Activated naive CD8-positive, alpha-beta T cell treated with anti-CD3 and anti-CD28 coated beads for 36 hours (primary cell): ENCODE data around the gene C6orf47. TPM values are rescaled to one million over a fixed set of nuclear protein-coding genes. Genes with fewer than 3 reads are reported as not detected.

Source experiments
- DNase-seq: peaks from one replicate; pipeline ENCODE4 v3.0.0; 2021
- H3K27ac Mint-ChIP-seq: one replicate; pipeline ENCODE4 v1.8.0; 2022; ENCODE audit warnings: mild to moderate bottlenecking, moderate library complexity, mixed read lengths
- H3K27me3 Mint-ChIP-seq: one replicate; pipeline ENCODE4 v1.8.0; 2022; ENCODE audit warnings: mild to moderate bottlenecking, mixed read lengths
- H3K36me3 Mint-ChIP-seq: one replicate; pipeline ENCODE4 v1.8.0; 2021; ENCODE audit warnings: mild to moderate bottlenecking, mixed read lengths
- H3K4me1 Mint-ChIP-seq: one replicate; pipeline ENCODE4 v1.8.0; 2021; ENCODE audit warnings: mixed read lengths
- H3K4me3 Mint-ChIP-seq: one replicate; pipeline ENCODE4 v1.8.0; 2022; ENCODE audit warnings: mild to moderate bottlenecking, moderate library complexity, mixed read lengths
- H3K9me3 Mint-ChIP-seq: one replicate; pipeline ENCODE4 v1.8.0; 2022; ENCODE audit warnings: mixed read lengths
- total RNA-seq, 2 experiments: library from RNA; stranded (reverse); gene quantifications; one replicate each; pipeline ENCODE4 v1.2.3, GENCODE V29; 2021

Gene C6orf47
- total RNA-seq, 2 experiments from 2014 or later: 10.8 to 11.1 TPM

DNA sequence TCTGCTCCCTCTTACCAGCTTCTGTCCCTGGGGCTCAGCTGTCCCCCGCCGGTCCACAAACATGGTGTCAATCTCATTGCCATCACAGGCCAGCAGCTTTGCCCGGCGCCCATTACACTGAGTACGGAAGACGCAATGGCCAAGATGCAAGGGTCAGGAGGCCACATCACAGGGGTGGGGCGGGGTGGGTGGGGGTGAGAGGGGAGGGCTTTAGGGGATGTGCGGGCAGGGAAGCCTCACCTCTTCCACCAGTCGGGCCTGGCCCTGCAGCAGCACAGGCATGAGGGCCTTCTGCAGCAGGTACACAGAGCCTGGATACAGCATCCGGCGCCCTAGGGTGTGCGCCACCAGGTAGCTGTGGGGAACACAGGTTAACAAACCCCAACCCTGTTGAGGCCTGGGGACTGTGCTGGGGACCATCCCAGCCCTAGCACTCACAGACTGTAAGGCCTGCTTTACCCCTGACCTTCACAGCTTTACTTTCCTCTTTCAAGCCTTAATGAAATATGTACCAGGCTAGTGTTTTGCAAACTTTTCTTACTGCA lies 31.1 kb upstream of the C6orf47 start:
- Mint-ChIP-seq H3K27ac (no peak overlapping the region), H3K27me3 (no peaks in the 10 kb centered on the region), H3K4me3 (no peak overlapping the region), H3K36me3 (peaks cover 7% of the 10 kb centered on the region), H3K9me3 (no peaks in the 10 kb centered on the region), H3K4me1 (peaks cover 2% of the 10 kb centered on the region)
- no peak for DNase-seq

DNA sequence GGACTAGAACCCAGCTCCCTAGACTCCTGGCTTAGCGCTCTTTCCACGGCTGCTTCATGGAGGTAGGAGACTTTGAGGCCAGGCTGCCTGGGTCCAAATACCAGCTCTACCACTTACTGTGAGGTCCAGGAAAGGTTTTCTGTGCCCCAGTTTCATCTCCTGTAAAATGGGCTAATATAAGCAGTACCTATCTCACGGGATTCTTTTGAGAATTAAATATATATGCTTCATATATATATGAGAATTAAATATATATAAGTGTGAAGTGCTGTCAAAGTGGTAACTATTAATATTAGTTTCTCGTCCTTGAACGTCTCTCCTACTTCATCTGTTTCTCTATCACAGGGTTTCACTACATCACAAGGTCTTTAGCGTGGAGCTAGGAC lies 30.5 kb upstream of the C6orf47 start:
- no peak for DNase-seq
- Mint-ChIP-seq H3K36me3 (peaks cover 7% of the 10 kb centered on the region), H3K4me3 (no peak overlapping the region), H3K9me3 (no peaks in the 10 kb centered on the region), H3K27me3 (no peaks in the 10 kb centered on the region), H3K27ac (no peak overlapping the region), H3K4me1 (peaks cover 2% of the 10 kb centered on the region)

DNA sequence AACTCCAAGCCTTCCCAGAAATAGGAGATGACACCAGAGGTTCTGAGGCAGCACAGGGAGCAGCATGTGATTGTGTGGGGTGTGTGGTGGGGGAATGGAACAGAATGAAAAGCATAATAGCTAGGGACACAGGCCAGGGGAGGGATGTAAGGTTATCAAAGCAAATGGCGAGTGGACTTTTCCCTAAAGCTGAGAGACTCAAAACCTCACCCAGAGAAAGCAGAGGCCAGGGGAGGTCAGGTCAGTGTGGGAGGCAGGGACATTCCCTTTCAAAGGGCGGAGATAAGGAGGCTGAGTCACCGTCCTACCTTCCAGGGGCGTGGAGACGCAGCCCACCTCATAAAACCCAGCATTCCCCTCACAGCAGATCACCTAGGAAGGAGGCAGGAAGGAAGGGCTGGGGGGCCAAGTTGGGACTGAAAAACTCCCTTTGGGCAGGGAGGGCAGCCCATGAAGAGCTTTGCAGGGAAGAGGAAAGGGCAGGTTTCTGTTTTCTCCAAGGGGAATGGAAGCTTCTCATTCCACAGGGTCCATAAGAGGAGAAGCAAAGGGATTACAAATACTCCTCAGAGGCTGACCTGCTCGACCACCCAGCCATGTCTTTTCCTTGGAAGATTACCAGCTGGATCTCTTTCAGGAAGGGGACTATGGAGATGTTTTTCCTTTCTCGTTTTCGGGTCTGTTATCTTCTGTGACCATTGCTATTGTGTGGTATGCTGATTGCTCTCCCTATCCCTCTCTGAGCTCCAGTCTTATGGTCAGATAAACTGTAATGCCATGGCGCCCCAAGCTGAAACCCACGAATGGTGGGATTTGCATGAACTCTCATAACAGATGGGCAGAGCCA lies 29.9 kb upstream of the C6orf47 start:
- Mint-ChIP-seq H3K36me3 (peaks cover 11% of the 10 kb centered on the region), H3K9me3 (no peaks in the 10 kb centered on the region), H3K27me3 (no peaks in the 10 kb centered on the region), H3K4me1 (peaks cover 2% of the 10 kb centered on the region), H3K27ac (peak overlapping the region; percentile 40), H3K4me3 (no peak overlapping the region)
- DNase-seq: no peak

- H3K36me3 Mint-ChIP-seq: peaks cover 11% of the 10 kb centered on the region
- no peak for DNase-seq
- H3K27me3 Mint-ChIP-seq: no peaks in the 10 kb centered on the region
- H3K9me3 Mint-ChIP-seq: no peaks in the 10 kb centered on the region
- peaks cover 2% of the 10 kb centered on the region for H3K4me1 Mint-ChIP-seq
- peak overlapping the region; percentile 16 for H3K27ac Mint-ChIP-seq
- H3K4me3 Mint-ChIP-seq: no peak overlapping the region
These were observed 28.9 kb upstream of the C6orf47 start for GRCh38 chr6:31689249-31690110.

GRCh38 chr6:31687860-31688693 lies 27.5 kb upstream of the C6orf47 start:
- Mint-ChIP-seq H3K4me1 (peaks cover 2% of the 10 kb centered on the region), H3K9me3 (no peaks in the 10 kb centered on the region), H3K27me3 (no peaks in the 10 kb centered on the region), H3K4me3 (no peak overlapping the region), H3K27ac (no peak overlapping the region), H3K36me3 (peaks cover 8% of the 10 kb centered on the region)
- no peak for DNase-seq

GRCh38 chr6:31687321-31687720 lies 26.7 kb upstream of the C6orf47 start:
- Mint-ChIP-seq H3K27me3 (no peaks in the 10 kb centered on the region), H3K4me1 (peaks cover 2% of the 10 kb centered on the region), H3K36me3 (peaks cover 4% of the 10 kb centered on the region), H3K9me3 (no peaks in the 10 kb centered on the region), H3K27ac (no peak overlapping the region), H3K4me3 (no peak overlapping the region)
- no peak for DNase-seq

- H3K27ac Mint-ChIP-seq: no peak overlapping the region
- H3K4me3 Mint-ChIP-seq: no peak overlapping the region
- H3K4me1 Mint-ChIP-seq: peaks cover 6% of the 10 kb centered on the region
- DNase-seq: no peak
- no peaks in the 10 kb centered on the region for H3K9me3 Mint-ChIP-seq
- H3K27me3 Mint-ChIP-seq: no peaks in the 10 kb centered on the region
- H3K36me3 Mint-ChIP-seq: peaks cover 5% of the 10 kb centered on the region
These were observed 25.9 kb upstream of the C6orf47 start for GRCh38 chr6:31686483-31686882.

DNA sequence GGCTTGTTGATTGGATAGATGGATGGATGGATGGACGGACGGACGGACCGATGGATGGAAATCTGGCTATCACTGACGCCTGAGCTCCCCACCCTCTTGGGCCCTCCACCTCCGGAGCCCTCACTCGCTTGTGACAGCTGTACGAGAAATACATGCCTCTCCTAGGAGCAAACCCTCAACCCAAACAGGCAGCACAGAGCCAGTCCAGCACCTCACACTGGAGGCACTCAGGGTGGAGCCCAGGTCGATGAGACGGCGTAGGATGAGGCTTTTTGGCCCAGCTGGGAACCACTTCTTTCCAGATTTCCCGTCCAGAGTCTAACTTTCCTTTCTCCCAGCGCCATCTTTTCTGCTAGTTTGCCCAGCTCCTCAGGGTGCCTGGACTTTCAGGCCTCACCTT lies 23.0 kb upstream of the C6orf47 start:
- Mint-ChIP-seq H3K36me3 (peaks cover 6% of the 10 kb centered on the region), H3K27ac (no peak overlapping the region), H3K4me3 (no peak overlapping the region), H3K9me3 (no peaks in the 10 kb centered on the region), H3K27me3 (no peaks in the 10 kb centered on the region), H3K4me1 (peaks cover 14% of the 10 kb centered on the region)
- no peak for DNase-seq

DNA sequence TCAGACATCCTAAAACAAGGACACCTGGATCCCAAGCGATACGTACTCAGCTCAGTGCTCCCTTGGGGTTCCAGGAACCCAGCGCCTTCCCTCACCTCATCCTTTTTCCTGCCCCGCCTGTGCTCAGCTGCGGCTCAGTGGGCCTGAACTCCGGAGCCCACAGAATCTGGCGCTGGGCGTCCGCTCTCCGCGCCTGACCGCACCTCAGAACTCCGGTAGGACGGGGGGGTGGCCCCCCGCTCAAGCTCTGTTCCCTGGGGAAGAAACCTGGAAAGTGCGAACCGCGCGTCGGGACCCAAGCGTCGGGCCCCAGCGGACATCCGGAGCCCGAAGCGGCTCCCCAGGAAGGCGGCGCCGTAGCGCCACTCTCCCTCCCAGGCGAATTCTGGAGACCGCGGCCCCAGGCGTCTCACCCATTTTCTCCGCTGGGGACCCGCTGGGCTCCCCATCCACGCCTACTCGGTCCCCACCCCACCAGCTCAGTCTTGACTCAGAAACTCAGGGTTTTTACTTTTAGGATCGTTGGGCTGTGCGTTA lies 20.6 kb upstream of the C6orf47 start:
- Mint-ChIP-seq H3K9me3 (no peaks in the 10 kb centered on the region), H3K27ac (peak overlapping the region; percentile 8), H3K36me3 (peaks cover 6% of the 10 kb centered on the region), H3K27me3 (no peaks in the 10 kb centered on the region), H3K4me3 (peak overlapping the region; percentile 65), H3K4me1 (peaks cover 14% of the 10 kb centered on the region)
- DNase-seq: peak; percentile 64

GRCh38 chr6:31680226-31681134 lies 19.9 kb upstream of the C6orf47 start, which contains the start of gene LY6G5C:
LY6G5C (minus strand) TSS chr6:31681067; CDS start chr6:31680373, 694 bp downstream.
- Mint-ChIP-seq H3K27ac (peak within 1 kb of the TSS; percentile 8), H3K27me3 (no peaks in the 10 kb centered on the region), H3K4me1 (peaks cover 14% of the 10 kb centered on the region), H3K36me3 (peaks cover 2% of the 10 kb centered on the region), H3K9me3 (no peaks in the 10 kb centered on the region), H3K4me3 (peak within 1 kb of the TSS; percentile 65)
- peak; percentile 61 for DNase-seq

- Mint-ChIP-seq H3K4me3 (no peak overlapping the region), H3K27me3 (no peaks in the 10 kb centered on the region), H3K27ac (no peak overlapping the region), H3K36me3 (peaks cover 2% of the 10 kb centered on the region), H3K4me1 (peaks cover 14% of the 10 kb centered on the region), H3K9me3 (no peaks in the 10 kb centered on the region)
- DNase-seq: no peak
These were observed 17.4 kb upstream of the C6orf47 start for GRCh38 chr6:31677955-31678354.

- Mint-ChIP-seq H3K27me3 (no peaks in the 10 kb centered on the region), H3K36me3 (peaks cover 7% of the 10 kb centered on the region), H3K9me3 (no peaks in the 10 kb centered on the region), H3K27ac (no peak overlapping the region), H3K4me1 (peaks cover 14% of the 10 kb centered on the region), H3K4me3 (no peak overlapping the region)
- no peak for DNase-seq
These were observed 16.3 kb upstream of the C6orf47 start for GRCh38 chr6:31676904-31677303.

DNA sequence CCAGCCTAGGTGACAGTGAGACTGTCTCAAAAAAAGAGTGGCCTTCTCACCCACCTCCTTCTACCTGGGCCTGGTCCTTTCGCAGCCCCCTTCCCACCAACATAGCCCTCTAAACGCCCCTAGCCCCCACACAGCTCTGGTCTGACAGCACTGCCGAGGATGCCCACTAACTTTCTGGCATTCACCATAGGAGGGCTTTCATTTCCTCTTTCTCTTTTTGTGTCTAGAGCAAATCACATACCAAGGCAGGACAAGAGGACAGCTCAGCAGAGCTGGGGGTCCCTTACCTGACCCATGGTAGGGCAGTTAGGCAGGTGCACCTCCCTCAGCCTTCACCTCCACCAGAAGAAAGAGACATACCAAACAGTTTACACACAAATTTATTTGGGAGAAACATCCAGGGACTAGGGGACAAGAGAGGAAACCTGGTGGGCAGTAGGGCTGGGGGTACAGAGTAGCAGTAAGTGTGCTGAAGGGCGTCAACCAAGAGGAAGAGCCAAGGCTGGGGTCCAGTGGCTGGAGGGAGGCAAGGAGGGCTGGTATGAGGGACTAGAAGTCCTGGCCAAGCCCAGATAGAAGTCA lies 15.8 kb upstream of the C6orf47 start:
- Mint-ChIP-seq H3K4me1 (peaks cover 9% of the 10 kb centered on the region), H3K4me3 (no peak overlapping the region), H3K9me3 (no peaks in the 10 kb centered on the region), H3K36me3 (peaks cover 5% of the 10 kb centered on the region), H3K27ac (no peak overlapping the region), H3K27me3 (no peaks in the 10 kb centered on the region)
- DNase-seq: no peak
